NCI-H345 (cell line): ENCODE data around the gene FLII.

ENCODE experiments used
- DNase-seq: peaks from one replicate; lab custom pipeline; 2025; lab: John Stamatoyannopoulos, UW

The FLII gene

DNA sequence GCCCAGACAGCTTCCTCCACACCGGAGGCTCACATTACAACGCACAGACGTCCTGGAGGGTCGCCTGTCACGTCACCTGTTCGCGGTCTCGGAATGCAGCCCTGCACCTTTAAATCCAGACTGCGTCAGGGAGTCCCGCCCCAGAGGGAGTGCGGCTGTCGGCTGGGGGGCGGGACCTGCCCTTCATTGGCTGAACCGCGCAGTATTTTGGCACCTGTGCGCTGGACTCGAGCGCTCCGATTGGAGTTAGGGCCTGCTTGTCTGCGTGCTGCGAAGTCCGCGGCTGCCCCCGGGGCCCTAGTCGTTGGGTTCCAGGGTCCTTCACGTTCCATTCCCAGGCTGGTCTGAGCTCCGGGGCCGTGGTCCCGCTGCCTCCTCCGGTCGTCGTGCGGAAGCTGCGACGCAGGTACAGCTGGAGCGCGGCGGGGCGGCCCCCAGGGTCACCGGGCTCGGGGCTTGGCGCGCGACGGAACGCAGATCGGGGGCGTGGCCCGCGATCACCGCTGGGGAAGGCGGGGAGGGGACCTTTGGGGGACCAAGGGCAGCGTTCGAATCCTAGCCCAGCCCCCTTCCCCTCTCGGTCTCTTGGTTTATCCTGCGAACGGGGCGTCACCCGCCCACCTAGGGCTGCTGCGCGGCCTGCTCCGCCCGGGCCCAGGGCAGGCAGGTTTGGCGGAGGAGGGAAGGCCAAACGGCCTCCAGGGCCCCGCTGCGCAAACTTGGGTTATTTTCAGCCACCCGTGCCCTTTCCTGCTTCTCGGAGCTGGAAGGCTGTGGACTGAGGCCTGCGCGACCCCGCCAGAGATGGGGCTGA lies 2.0 kb upstream of the FLII start, which contains the start of gene MIEF2:
TSS of gene MIEF2 (plus strand) at position 331 of the 814 bp plus-strand sequence. CDS start 2,059 bp downstream, outside the sequence.
- DNase-seq = peak; percentile 94

DNA sequence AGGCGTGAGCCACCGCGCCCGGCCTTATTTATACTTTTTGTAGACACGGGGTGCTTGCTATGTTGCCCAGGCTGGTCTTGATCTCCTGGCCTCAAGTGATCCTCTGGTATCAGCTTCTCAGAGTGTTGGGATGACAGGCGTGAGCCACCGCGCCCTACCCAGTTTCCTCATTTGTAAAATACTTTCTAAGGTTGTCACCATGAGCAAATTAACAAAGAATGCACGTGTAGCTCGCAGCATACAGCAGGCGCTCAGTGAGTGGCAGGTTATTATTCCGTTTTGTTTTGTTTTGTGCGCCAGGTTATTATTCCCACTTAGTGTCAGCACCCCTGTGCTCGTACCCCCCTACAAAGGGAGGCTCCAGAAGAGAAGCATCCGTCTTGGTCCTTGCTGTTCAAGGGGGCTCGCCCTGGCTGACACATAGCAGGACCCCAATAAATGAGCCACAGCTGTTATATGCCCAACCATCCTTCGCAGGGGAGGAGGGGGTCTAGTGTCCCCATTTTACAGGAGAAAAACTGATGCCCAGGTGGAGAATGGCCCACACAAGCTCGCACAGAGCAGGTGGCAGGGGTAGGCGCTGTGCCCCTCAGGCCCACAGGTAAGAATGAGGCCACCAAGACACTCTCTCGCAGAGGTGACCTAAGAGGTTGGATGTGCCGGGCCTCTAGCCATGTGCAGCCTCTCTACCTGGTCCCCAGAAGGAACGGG lies 1.2 kb upstream of the FLII start:
- DNase-seq = no peak

DNA sequence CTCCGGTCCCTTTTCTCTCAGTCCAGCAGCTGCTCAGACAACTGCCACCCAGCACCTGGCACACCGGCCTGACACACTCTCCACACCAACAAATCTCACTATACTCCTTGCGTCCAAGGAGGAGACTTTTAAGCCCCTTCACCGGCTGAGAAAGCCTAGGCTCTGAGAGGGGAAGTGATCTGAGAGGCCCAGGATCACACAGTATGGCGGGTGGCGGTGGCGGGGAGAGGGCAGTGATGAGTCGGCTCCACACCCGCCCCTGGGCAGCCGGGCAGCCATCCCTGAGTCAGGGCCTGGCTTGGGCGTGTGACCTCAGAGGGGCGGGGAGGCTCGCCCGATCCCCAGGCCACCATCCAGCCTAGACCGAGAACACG lies 569 bp downstream of the FLII start:
- DNase-seq = peak; percentile 20

DNA sequence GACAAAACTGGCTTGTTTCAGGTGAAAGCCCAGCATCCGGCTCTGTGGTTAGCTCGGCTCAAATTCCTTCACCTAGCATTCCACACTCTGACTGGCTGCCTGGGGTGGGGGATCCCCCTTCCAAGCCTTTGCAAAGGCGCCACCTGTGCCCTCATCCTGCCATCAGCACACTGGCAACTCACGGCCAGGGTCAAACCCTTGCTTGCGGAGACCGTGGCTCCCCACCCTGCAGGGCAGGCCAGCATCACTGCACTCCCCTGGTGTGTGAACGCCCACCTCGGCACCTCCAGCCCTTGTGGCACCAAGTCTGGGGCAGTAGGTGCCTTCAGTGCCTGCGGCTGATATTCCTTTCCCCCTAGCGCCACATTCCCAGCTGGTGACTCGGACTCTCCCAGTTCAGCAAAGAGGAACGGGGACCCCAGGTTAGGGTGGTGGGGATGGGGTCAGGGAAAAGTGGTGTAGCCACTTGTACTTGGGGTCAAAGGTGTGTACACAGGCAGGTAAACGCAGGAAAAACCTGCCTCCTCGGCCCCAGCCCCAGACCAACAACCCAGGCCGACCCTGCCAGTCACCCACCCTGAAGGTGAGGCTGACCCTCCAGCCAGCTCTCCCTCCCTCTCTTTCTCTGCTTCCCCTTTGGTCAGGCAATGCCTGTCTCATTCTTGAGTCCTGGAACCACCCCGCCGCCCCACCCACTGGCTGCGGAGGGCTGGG lies 1.1 kb downstream of the FLII start:
- no peak for DNase-seq

DNA sequence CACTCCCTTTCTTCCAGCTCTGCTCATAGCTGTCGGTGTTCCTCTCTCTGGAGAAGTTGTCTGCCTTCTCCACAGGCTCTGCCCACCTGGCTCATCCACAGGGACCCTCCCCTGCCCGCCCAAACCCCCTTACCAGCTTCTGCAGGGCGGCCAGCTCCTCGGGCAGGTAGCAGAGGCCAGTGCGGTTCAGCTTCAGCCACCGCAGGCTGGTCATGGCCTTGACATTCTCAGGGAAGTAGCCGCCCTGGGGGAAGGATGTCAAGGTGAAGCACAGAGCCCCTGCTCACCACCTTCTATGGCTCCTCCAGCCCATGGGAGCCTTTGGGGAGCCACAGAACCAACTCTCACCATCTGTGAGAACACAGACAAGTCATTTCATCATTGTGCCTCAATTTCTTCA lies 1.8 kb downstream of the FLII start:
- DNase-seq = no peak

DNA sequence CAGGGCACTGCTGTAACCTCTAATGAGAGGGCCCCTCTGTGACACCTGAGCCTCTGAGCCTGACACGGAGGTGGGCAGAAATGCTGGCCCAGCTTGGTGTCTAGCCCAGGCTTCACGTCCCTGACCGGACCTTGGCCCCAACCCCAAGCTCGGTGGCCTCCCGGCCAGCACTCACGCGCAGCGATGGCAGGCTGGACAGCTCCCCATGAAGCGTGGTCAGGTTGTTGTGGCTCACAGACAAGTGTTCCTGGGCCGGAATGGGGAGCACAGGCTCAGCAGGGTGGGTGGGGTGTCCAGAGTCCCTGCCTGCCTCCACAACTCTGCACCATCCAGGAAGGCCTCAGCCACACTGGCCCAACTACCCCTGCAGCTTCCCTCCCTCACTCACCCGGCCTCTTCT lies 2.2 kb downstream of the FLII start:
- DNase-seq = no peak

DNA sequence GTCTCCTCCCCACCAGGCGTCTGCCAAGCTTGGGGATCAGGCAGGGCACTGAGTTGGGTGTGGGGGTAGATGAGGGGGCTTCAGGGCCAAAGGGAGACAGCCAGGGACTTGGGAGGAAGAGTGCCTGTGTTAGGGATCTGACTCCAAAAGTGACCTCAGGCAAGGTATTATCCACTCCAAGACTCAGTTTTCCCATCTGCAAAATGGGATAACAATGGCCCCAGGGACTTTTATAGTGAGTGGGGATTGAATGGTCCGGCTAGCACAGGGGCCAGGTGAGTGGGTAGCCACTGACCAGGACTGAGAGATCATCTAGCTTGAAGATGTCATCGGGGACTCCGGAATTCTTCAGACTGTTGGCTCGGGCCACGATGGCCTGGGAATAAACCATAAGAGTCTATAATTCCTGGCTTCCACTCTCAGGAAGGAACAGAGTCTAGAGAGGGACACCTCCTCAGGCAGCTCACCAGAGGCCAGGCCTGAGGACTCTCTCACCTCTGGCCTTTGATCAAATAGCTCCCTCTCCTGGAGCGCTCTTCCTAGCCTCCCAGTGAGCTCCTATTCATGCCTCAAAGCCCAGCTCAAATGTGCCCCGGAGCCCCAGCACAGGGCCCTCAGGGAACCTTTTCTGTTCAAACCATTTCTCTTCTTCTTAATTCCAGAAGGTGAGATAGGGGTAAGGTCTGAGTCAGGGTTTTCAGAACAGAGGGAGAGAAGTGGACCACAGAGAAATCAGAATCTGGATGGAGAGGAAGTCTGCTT lies 3.5 kb downstream of the FLII start:
- no peak for DNase-seq

DNA sequence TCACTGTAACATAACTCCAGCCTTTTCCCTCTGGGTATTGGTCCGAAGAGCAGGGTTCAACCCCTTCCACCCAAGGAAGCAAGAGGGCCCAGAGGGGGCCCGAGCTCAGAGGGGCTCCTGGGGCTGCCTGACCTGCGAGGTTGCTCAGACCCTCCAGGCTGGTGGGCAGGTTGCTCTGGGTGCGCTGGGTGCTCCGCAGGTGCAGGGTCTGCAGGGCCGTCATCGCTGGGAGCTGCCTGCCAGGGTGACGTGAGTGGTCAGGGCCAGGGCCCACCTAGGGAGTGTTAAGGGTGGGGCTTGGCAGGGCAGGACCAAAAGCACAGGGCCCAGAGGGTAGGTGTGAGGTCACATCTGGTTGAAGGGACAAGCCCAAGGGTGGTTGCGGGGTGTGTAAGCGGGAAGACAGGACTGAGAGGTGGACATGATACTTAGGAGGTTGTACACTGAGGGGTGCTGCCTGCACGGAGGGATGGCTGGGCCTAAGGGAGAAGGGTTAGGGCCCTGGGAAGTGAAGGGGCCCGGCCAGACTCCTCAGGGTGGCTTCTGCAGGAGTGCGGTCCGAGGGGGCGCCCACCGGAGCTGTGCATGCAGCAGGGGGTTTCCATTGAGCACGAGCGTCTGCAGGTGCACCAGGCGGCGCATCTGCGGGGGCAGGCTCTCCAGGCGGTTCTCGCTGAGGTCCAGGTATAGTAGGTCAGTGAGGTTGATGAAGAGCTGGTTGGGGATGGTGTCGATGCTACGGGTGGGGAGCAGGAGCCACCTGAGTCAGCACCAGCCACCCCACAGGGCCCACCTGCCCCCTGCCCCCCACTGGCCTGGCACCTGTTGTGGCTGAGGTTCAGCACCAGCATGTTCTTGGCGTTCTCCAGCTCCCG lies 4.4 kb downstream of the FLII start:
- no peak for DNase-seq

DNA sequence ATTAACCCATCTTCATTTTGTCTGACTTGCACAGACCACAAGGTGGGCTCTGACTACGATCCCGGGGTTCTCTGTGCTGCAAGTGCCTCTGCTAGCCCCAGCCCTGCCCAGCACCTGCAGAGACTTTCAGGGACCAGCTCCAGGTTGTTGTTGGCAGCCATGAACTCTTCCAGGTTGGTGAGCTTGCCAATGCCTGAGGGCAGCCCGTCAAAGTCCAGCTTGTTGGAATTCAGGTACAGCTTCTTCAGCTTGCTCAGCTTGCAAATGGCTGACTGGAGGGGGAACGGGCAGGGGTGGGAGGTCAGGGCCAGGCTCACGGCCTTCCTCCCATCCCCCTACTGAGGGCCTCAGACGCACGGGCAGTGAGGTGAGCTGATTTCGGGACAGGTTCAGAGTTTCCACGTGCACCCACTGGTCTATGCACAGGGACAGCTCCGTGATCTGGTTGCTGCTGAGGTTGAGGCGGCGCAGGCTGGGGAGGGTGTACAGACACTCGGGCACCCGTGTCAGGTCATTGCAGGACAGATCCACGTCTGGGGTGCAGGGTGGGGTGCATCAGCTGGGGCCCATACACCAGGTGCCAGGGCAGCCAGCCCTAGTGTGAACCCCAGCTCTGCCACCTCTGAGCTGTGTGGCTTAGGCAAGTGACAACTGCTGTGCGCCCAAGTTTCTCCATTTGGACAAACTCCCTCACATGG lies 5.2 kb downstream of the FLII start:
- no peak for DNase-seq

DNA sequence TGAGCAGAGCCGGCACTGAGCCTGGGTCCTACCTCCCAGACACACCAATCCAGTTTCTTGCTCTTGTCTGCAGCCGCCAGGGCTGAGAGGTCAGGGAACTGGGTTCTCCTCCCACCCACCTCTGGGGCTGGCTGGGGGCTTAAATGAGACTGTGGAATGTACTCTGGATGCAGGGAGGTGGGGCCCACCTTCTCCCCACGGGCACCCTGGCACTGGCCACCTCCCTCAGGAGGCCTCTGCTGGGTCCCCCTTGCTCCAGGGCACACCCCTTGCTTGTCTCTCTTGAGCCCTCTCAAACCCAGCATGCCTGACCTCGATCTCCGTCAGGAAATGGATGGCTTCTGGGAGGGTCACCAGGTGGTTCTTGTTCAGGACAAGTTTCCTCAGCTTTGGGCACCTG lies 6.4 kb downstream of the FLII start:
- no peak for DNase-seq

DNA sequence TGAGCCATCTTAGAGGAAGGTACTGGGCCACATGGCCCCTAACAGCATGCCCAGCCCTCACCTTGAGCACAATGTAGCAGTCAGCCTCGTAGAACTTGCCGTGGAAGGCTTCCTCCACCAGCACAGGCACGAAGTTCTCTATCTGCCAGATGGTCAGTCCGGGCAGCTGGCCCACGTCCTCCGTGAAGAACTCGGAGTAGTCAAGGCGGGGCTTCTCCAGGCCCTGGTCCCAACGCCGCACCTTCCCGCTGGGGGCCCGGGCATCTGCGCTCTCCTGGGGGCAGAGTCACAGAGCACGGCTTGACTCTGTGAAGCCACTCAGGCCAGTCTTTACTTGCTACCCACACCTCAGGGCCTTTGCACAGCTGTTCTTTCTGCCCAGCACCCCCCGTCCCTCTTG lies 7.3 kb downstream of the FLII start:
- DNase-seq = no peak

DNA sequence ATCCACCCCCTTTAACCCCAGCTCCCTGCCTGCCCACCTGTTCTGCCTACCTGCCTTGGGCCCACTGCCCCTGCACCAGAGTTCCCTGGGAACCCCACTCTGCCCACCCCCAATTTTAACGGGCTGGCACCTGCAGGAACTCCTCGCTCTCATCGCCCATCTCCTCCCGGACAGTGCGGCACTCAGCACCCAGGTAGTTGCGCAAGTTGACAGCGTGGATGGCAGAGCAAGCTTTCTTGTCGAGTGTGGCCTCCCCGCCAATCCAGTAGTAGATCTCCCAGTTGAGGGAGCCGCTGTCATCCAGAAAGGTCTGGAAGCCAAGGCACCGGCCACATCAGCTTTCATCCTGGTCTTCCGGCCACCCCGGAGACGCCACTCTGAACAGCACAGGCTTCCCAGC lies 7.8 kb downstream of the FLII start:
- no peak for DNase-seq

DNA sequence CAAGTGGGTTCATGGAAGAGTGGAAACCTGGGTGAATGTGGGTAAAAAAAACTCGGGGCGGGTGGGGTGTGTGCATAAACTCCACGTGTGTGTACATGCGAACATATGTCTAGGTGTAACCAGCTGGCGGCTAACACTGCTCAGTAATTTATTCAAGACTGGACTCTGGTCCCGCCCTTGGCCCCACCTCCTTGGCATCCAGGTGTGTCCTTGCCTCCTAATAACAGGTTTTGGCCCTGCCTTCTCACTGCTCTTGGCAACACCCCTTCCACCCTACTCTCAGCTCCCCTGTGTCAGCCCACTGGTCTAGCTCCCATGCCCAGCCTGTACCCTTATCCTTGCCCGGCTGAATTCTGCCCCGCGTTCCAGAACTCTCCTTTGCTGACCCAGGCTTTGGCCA lies 8.3 kb downstream of the FLII start:
- DNase-seq = peak; percentile 9

DNA sequence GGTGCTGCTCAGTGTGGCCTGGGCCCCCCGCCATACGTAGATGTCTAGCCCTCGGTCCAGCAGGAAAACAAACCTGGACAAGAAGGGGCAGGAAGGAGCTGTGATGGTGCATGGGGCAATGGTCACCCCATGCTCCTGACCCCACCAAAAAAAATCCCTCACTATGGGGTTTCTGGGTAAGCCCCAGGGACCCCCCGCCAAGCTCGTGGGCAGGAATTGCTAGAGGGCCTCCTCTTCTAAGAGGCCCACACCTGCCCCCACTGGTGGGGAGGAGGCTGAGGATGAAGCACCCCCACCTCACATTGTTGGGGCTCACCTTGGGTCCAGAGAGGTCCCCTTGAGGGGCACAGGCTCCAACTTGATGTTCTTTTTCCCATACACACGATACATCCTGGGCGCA lies 9.7 kb downstream of the FLII start:
- no peak for DNase-seq

DNA sequence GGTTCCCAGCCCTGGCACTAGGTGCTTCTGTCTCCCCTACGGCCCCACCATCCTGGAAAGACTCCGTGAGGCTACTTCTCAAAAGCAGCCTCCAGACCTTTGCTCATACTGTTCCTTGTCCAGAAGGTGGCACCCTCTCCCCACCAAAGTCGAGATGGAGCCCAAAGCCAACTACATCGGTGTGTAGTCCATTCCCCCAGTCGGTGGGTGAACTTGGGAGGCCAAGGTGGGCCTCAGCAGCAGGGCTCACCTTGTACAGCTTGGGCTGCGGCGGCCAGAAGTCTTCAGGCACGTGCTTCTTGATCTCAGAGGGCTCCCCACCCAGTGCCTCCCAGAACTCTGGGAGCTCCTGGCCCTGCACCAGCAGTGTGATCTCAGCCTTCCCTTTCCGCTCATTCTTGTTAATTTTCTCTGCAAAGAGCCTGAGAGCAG lies 10.2 kb downstream of the FLII start:
- DNase-seq = peak; percentile 45

DNA sequence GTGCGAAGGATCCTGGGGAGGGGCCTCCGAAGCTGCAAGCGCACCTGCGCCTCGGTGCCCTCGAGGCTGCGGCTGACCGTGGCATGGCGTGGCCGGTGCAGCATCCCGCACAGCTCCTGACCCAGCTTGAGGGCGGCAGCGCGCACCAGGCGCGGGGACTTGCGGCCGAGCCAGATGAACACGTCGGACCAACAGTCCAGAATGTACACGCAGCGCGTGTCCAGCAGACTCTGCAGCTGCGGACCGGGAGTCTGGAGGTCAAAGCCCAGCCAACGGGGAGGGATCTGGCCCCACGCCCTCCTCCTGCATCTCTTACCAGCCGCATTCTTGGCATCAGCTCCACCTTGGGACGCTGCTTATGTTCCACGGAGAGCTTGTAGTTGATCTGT lies 10.9 kb downstream of the FLII start:
- DNase-seq = no peak

DNA sequence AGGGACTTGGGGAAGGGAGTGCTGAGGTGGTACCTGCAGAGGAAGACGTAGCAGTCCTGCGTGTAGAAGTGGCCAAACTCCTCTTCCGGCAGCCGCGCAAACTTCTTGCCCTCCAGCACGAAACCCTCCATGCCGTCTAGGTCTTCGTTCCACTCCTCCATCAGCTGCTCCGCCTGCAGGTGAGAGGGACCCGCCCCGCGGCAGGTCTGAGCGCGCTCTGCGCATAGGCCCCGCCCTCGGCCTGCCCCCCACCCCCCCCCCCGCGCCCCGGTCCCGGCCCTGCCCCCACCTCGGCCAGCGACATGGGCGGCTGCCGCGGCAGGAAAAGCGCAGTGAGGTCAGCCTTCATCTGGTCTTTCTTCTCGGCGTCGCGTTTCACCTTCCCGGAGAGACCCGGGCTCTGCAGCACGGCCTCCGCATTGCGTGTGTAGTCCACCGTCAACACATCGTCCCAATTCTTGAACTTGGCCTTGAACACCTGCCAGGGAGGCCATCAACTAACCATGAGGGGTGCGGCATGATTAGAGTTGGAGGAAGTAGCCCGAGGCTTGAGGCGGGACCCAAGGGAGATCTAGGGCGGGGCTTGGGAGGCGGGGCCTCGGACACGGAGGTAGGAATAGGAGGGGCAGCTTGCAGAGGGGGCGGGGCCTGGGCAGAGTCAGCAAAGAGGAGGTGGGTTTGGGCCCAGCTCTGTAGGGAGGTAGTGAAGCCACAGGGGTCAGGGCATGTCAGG lies 11.5 kb downstream of the FLII start:
- DNase-seq = peak; percentile 43

DNA sequence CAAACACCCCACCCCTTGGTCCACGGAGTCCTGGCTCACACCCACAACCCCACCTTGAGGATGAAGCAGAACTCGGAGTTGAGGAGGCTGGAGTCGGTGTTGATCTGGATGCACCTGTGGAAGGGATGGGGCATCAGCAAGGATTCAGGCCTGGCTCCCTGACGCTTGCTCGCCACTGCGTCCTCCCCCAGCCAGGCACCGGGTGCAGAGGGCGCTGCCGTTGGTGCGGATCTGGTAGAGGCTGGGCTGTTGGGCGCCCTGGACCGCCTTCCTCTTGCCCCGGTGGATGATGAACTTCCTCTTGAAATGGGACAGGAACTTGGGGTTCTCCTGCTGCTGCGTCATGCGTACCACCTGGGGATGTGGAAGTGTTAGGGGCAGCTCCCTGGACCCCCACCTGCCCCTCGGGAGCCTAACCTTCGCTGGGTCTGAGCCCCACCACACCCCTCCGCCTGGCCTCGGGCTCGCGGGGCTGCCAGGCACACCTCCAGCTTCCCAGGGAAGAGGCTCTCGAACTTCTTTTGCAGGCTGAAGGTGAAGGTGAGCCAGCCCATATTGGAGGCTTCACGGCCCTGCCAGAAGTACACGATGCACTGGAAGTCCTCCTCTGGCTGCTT lies 12.3 kb downstream of the FLII start:
- DNase-seq = no peak

DNA sequence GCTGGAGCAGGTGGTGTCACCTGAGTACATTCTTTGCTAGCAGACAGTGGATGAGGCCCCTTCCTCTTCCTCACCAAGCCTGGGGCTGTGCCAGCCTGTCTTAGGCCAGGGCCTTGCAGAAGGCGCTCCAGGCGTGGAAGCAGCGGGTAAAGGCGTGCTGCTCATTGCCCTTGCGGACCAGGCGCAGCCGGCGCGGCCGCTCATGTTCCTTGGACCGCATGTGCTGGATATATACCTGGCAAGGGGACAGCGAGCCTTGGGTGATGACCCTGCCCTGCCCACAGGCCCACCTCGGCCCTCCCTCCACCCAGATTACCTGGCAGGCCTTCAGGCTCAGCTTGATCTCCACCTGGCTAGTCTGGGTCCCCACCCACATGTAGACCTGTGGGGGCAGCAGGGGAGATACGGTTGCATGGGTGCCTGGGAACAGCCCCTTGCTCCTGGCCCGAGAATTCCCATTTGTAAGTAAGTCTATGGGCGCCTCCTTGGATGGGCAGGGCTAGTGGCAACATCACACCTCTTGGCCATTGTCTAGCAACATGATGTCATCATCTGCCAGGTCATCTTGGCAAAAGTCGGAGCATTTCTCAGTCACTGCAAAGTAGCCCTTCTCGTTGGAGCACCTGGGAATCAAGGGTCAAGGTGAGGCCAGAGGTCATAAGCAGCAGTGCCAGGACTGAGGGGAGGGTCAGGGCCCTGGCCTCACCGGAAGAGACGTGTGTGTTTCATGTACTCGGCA lies 13.3 kb downstream of the FLII start:
- DNase-seq = no peak
